ENCODE data around the gene DNAH14. TPM values are rescaled to one million over a fixed set of nuclear protein-coding genes. Genes with fewer than 3 reads are reported as not detected.
"Not testable (repeated sequence)": the region's sequence is repeated elsewhere in the genome, so short reads cannot be mapped to it uniquely, and the experiment has no call there.

Gene DNAH14
- total and polyA plus RNA-seq, 4 donors, result 2.7 to 19.8 (median 9.6) TPM

DNA sequence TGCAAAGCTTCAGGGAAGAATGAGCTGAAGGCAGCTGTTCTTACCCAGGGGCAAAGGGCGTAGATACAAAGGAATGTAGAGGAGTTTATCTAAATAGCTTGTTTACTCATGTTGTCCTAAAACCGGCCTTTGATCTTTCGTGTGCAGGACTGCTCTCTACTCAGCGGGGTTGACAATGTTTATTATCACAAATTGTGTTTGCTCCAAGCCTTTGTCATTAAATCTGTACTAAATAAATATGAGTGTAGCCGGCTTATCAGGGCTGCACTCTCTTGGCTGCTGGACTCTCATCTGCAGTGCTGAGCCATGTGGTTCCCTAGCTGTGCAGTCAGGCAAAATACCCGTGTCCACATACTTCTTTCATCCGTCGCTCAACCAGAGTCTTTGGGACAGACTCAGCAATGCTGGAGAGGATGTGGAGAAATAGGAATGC lies 299.4 kb downstream of the DNAH14 start:
- Histone ChIP-seq H3K9me3 (ENCODE audit: control insufficient read depth in 4 of 4, low read length in 3 of 4) (peaks cover 0 to 3% (median 2%) of the 10 kb centered on the region in 4 donors), H3K27ac (ENCODE audit: low read depth in 1 of 2, low read length in 2 of 2) (no peak overlapping the region), H3K4me3 (ENCODE audit: low read depth in 1 of 3, low read length in 3 of 3) (no peak overlapping the region), H3K27me3 (ENCODE audit: control insufficient read depth in 4 of 4, insufficient read depth in 4 of 4, low read length in 3 of 4) (no peaks in the 10 kb centered on the region), H3K9ac (ENCODE audit: low read depth in 1 of 2, low read length in 2 of 2) (no peak overlapping the region), H3K36me3 (ENCODE audit: control insufficient read depth in 4 of 4, insufficient read depth in 3 of 4, low read depth in 1 of 4, low read length in 3 of 4) (no peaks in the 10 kb centered on the region), H3K4me1 (ENCODE audit: control insufficient read depth in 4 of 4, insufficient read depth in 4 of 4, low read length in 3 of 4) (no peaks in the 10 kb centered on the region)
- DNase-seq (ENCODE audit: low spot score), result no peak
- WGBS, result 50% methylated on average over 8 of the region's 8 CpGs
- TF ChIP-seq HNF4A (conservative IDR thresholded peaks at IDR 0.05), result no peak
- TF ChIP-seq TAF1 (conservative IDR thresholded peaks at IDR 0.05), result no peak
- no peak for TF ChIP-seq SP1 (IDR thresholded peaks at IDR 0.05)
- TF ChIP-seq FOXA1 (IDR thresholded peaks at IDR 0.05), result no peak
- TF ChIP-seq, protein P1, sequence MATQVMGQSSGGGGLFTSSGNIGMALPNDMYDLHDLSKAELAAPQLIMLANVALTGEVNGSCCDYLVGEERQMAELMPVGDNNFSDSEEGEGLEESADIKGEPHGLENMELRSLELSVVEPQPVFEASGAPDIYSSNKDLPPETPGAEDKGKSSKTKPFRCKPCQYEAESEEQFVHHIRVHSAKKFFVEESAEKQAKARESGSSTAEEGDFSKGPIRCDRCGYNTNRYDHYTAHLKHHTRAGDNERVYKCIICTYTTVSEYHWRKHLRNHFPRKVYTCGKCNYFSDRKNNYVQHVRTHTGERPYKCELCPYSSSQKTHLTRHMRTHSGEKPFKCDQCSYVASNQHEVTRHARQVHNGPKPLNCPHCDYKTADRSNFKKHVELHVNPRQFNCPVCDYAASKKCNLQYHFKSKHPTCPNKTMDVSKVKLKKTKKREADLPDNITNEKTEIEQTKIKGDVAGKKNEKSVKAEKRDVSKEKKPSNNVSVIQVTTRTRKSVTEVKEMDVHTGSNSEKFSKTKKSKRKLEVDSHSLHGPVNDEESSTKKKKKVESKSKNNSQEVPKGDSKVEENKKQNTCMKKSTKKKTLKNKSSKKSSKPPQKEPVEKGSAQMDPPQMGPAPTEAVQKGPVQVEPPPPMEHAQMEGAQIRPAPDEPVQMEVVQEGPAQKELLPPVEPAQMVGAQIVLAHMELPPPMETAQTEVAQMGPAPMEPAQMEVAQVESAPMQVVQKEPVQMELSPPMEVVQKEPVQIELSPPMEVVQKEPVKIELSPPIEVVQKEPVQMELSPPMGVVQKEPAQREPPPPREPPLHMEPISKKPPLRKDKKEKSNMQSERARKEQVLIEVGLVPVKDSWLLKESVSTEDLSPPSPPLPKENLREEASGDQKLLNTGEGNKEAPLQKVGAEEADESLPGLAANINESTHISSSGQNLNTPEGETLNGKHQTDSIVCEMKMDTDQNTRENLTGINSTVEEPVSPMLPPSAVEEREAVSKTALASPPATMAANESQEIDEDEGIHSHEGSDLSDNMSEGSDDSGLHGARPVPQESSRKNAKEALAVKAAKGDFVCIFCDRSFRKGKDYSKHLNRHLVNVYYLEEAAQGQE (IDR thresholded peaks at IDR 0.05), result no peak

DNA sequence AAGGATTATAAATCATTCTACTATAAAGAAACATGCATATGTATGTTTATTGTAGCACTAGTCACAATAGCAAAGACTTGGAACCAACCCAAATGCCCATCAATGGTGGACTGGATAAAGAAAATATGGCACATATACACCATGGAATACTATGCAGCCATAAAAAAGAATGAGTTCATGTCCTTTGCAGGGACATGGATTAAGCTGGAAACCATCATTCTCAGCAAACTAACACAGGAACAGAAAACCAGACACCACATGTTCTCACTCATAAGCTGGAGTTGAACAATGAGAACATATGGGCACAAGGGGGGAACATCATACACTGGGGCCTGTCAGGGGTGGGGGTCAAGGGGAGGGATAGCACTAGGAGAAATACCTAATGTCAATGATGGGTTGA lies 300.0 kb downstream of the DNAH14 start:
- H3K4me1 ChIP-seq (ENCODE audit: control insufficient read depth in 4 of 4, insufficient read depth in 4 of 4, low read length in 3 of 4); DNase-seq (ENCODE audit: low spot score); H3K4me3 ChIP-seq (ENCODE audit: low read depth in 1 of 3, low read length in 3 of 3); H3K9ac ChIP-seq (ENCODE audit: low read depth in 1 of 2, low read length in 2 of 2); H3K27me3 ChIP-seq (ENCODE audit: control insufficient read depth in 4 of 4, insufficient read depth in 4 of 4, low read length in 3 of 4); H3K27ac ChIP-seq (ENCODE audit: low read depth in 1 of 2, low read length in 2 of 2); H3K36me3 ChIP-seq (ENCODE audit: control insufficient read depth in 4 of 4, insufficient read depth in 3 of 4, low read depth in 1 of 4, low read length in 3 of 4); H3K9me3 ChIP-seq (ENCODE audit: control insufficient read depth in 4 of 4, low read length in 3 of 4): not testable (repeated sequence)

DNA sequence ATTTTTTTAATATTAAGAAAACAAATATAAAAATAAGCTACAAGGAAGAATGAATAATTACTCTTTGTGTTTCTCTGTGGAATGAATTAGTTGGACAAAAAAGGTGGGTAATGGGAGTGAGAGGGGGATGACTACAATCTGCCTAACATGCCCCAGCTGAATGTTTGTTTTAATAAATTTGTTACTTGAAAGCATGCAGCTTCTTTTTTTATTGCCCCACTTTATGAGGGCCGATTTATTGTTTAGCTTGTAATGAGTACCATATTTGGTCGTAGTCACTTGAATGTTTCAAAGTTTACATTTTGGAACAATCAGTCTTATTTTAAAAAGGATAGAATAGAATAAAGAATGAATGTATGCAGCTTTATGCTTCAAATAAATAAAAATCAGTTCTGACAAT lies 301.0 kb downstream of the DNAH14 start:
- TF ChIP-seq FOXA2 (IDR thresholded peaks at IDR 0.05) (no peak), FOXA1 (IDR thresholded peaks at IDR 0.05) (no peak), EGR1 (IDR thresholded peaks at IDR 0.05; ENCODE audit: low read depth in 2 of 2) (no peak)
- TF ChIP-seq, protein P1 (IDR thresholded peaks at IDR 0.05), result no peak
- TF ChIP-seq, protein P2, sequence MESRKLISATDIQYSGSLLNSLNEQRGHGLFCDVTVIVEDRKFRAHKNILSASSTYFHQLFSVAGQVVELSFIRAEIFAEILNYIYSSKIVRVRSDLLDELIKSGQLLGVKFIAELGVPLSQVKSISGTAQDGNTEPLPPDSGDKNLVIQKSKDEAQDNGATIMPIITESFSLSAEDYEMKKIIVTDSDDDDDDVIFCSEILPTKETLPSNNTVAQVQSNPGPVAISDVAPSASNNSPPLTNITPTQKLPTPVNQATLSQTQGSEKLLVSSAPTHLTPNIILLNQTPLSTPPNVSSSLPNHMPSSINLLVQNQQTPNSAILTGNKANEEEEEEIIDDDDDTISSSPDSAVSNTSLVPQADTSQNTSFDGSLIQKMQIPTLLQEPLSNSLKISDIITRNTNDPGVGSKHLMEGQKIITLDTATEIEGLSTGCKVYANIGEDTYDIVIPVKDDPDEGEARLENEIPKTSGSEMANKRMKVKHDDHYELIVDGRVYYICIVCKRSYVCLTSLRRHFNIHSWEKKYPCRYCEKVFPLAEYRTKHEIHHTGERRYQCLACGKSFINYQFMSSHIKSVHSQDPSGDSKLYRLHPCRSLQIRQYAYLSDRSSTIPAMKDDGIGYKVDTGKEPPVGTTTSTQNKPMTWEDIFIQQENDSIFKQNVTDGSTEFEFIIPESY (IDR thresholded peaks at IDR 0.05), result no peak
- TF ChIP-seq, protein P3, sequence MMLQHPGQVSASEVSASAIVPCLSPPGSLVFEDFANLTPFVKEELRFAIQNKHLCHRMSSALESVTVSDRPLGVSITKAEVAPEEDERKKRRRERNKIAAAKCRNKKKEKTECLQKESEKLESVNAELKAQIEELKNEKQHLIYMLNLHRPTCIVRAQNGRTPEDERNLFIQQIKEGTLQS (IDR thresholded peaks at IDR 0.05), result no peak
- no peak for DNase-seq (ENCODE audit: low spot score)
- Histone ChIP-seq H3K36me3 (ENCODE audit: control insufficient read depth in 4 of 4, insufficient read depth in 3 of 4, low read depth in 1 of 4, low read length in 3 of 4) (no peaks in the 10 kb centered on the region), H3K27ac (ENCODE audit: low read depth in 1 of 2, low read length in 2 of 2) (no peak overlapping the region), H3K27me3 (ENCODE audit: control insufficient read depth in 4 of 4, insufficient read depth in 4 of 4, low read length in 3 of 4) (no peaks in the 10 kb centered on the region), H3K4me1 (ENCODE audit: control insufficient read depth in 4 of 4, insufficient read depth in 4 of 4, low read length in 3 of 4) (no peaks in the 10 kb centered on the region), H3K4me3 (ENCODE audit: low read depth in 1 of 3, low read length in 3 of 3) (no peak overlapping the region), H3K9me3 (ENCODE audit: control insufficient read depth in 4 of 4, low read length in 3 of 4) (peaks cover 0 to 3% (median 2%) of the 10 kb centered on the region in 4 donors), H3K9ac (ENCODE audit: low read depth in 1 of 2, low read length in 2 of 2) (no peak overlapping the region)
- 83% methylated on average over 2 of the region's 2 CpGs for WGBS

DNA sequence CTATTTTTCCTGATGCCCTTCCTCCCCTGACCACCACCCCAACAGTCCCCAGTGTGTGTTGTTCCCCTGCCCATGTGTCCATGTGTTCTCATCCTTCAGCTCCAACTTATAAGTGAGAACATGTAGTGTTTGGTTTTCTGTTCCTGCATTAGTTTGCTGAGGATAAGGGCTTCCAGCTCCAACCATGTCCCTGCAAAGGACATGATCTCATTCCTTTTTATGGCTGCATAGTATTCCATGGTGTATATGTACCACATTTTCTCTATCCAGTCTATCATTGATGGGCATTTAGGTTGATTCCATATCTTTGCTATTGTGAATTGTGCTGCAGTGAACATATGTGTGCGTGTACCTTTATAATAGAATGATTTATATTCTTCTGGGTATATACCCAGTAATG lies 303.5 kb downstream of the DNAH14 start:
- H3K27me3 ChIP-seq (ENCODE audit: control insufficient read depth in 4 of 4, insufficient read depth in 4 of 4, low read length in 3 of 4); H3K36me3 ChIP-seq (ENCODE audit: control insufficient read depth in 4 of 4, insufficient read depth in 3 of 4, low read depth in 1 of 4, low read length in 3 of 4); DNase-seq (ENCODE audit: low spot score); H3K9me3 ChIP-seq (ENCODE audit: control insufficient read depth in 4 of 4, low read length in 3 of 4); H3K9ac ChIP-seq (ENCODE audit: low read depth in 1 of 2, low read length in 2 of 2); H3K4me1 ChIP-seq (ENCODE audit: control insufficient read depth in 4 of 4, insufficient read depth in 4 of 4, low read length in 3 of 4); H3K4me3 ChIP-seq (ENCODE audit: low read depth in 1 of 3, low read length in 3 of 3); H3K27ac ChIP-seq (ENCODE audit: low read depth in 1 of 2, low read length in 2 of 2): not testable (repeated sequence)
- WGBS, result 90% methylated on average over 1 of the region's 1 CpG
